Measurements from ENCODE around the gene CNKSR1.

The CNKSR1 gene, protein sequence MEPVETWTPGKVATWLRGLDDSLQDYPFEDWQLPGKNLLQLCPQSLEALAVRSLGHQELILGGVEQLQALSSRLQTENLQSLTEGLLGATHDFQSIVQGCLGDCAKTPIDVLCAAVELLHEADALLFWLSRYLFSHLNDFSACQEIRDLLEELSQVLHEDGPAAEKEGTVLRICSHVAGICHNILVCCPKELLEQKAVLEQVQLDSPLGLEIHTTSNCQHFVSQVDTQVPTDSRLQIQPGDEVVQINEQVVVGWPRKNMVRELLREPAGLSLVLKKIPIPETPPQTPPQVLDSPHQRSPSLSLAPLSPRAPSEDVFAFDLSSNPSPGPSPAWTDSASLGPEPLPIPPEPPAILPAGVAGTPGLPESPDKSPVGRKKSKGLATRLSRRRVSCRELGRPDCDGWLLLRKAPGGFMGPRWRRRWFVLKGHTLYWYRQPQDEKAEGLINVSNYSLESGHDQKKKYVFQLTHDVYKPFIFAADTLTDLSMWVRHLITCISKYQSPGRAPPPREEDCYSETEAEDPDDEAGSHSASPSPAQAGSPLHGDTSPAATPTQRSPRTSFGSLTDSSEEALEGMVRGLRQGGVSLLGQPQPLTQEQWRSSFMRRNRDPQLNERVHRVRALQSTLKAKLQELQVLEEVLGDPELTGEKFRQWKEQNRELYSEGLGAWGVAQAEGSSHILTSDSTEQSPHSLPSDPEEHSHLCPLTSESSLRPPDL

DNA sequence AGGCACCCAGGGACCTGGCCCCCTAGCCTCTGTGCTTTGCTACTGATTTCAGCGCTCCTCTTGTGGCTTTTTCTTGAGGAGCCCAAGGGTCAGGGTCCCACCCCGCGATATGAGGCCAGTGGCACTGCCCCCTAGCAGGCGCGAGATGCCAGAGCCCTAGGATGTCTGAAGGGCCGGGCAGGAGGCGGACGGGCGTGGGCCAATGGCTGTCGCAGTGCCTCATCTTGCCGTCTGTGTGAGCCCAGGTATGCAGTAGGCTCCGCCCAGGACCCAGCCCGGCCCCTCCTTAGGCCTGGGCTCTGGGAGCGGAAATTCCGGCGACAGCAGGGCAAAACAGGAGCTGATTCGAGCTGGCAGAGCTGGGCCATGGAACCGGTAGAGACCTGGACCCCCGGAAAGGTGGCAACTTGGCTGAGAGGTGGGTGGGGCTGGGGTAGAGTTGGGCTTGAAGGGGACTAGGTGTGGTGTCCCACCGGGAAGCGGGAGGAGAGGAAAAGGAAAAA is at the start of gene CNKSR1:
Gene CNKSR1, plus strand, starts transcription at position 310 of the 503 bp plus-strand sequence. Its CDS starts 57 bp downstream, at position 367.
- TF ChIP-seq, protein P1, sequence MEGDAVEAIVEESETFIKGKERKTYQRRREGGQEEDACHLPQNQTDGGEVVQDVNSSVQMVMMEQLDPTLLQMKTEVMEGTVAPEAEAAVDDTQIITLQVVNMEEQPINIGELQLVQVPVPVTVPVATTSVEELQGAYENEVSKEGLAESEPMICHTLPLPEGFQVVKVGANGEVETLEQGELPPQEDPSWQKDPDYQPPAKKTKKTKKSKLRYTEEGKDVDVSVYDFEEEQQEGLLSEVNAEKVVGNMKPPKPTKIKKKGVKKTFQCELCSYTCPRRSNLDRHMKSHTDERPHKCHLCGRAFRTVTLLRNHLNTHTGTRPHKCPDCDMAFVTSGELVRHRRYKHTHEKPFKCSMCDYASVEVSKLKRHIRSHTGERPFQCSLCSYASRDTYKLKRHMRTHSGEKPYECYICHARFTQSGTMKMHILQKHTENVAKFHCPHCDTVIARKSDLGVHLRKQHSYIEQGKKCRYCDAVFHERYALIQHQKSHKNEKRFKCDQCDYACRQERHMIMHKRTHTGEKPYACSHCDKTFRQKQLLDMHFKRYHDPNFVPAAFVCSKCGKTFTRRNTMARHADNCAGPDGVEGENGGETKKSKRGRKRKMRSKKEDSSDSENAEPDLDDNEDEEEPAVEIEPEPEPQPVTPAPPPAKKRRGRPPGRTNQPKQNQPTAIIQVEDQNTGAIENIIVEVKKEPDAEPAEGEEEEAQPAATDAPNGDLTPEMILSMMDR (IDR thresholded peaks at IDR 0.05; ENCODE audit: extremely low read depth, insufficient read depth, missing control alignments), result no peak
- no peak for DNase-seq (ENCODE audit: low spot score)
- in situ Hi-C loops (cut with MboI; ENCODE audit: low pct_unique_long_range_greater_than_20kb, low sequenced_read_pairs, unreplicated experiment), result no loop called here

DNA sequence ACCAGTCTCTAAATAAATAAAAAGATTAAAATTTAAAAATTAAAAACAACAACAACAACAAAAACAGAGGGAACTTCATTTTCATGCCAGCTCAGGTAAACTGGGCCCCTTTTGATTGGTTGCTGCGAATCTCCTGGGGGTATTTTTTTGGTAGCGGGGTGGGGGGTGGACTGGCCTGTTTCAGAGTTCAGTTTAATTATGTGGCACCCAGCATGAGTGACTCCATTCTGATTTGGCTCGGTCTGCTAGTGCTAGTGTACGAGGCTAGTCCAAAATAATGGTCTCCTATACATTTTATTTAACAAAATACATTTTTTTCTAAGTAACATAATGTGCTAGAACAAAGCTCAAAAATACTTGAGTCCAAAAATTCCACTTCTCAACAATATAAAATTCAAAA is 47.5 kb upstream of the CNKSR1 start:
- TF ChIP-seq, protein P1 (IDR thresholded peaks at IDR 0.05; ENCODE audit: extremely low read depth, insufficient read depth, missing control alignments), result no peak
- in situ Hi-C loops (cut with MboI; ENCODE audit: low pct_unique_long_range_greater_than_20kb, low sequenced_read_pairs, unreplicated experiment), result no loop called here
- no peak for DNase-seq (ENCODE audit: low spot score)

DNA sequence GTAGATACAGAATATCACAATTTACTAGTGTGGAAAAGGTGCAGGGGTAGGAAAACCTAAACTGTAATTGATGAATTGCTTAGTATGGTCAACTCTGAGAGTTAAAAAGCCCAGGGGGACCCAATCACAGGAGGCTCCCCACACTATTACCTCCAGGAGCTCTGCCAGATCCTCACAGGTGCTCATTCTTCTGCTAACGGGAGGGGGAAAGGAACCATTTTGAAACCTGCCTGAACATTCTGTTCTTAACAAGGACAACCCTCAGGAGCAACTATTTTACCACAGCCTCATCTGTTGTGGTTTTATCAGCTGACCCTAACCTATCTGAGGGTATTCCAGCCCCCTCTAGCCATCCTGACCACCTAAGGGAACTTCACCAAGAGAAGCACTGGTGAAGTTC is 46.6 kb upstream of the CNKSR1 start:
- no peak for DNase-seq (ENCODE audit: low spot score)
- in situ Hi-C loops (cut with MboI; ENCODE audit: low pct_unique_long_range_greater_than_20kb, low sequenced_read_pairs, unreplicated experiment), result no loop called here
- TF ChIP-seq, protein P1 (IDR thresholded peaks at IDR 0.05; ENCODE audit: extremely low read depth, insufficient read depth, missing control alignments), result no peak

DNA sequence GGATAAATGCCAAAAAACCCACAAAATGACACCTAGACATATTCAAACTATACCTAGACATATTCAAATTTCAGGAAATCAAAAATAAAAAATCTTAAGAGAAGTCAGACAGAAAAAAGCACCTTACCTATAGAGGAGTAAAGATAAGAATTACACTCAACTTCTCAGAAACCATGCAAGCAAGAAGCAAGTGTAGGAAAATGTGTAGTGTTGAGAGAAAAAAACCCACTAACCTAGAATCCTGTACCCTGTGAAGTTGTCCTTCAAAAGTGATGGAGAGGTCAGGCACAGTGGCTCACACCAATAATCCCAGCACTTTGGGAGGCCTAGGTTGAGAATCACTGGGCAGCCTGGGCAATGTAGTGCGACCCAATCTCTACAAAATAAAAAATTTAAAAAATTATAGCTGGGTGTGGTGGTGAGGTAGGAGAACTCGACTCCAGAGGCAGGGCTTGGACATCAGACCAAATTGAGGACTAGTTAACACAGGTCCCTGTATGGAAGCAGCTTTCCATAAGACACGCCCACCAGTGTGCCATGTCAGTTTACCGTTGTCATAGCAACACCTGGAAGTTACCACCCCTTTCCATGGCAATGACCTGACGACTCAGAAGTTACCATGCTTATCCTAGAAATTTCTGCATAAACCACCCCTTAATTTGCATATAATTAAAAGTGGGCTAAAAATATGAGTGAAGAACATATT is 45.0 kb upstream of the CNKSR1 start:
- DNase-seq (ENCODE audit: low spot score), result no peak
- in situ Hi-C loops (cut with MboI; ENCODE audit: low pct_unique_long_range_greater_than_20kb, low sequenced_read_pairs, unreplicated experiment), result no loop called here

DNA sequence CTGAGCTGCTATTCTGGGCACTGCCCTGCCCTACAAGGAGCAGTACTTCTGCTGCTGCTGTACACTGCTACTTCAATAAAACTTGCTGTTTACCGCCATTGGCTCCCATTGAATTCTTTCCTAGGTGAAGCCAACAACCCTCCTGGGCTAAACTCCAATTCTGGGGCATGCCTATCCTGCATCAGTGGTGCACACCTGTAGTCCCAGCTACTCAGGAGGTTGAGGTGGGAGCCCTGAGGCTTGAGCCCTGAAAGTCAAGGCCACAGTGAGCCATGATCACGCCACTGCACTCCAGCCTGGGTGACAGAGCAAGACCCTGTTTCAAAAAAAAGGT is 44.5 kb upstream of the CNKSR1 start:
- no peak for DNase-seq (ENCODE audit: low spot score)
- TF ChIP-seq, protein P1 (IDR thresholded peaks at IDR 0.05; ENCODE audit: extremely low read depth, insufficient read depth, missing control alignments), result no peak
- in situ Hi-C loops (cut with MboI; ENCODE audit: low pct_unique_long_range_greater_than_20kb, low sequenced_read_pairs, unreplicated experiment), result no loop called here

More for the DNA sequence above, 45.0 kb upstream of the CNKSR1 start:
- TF ChIP-seq, protein P1 (IDR thresholded peaks at IDR 0.05; ENCODE audit: extremely low read depth, insufficient read depth, missing control alignments), result no peak

DNA sequence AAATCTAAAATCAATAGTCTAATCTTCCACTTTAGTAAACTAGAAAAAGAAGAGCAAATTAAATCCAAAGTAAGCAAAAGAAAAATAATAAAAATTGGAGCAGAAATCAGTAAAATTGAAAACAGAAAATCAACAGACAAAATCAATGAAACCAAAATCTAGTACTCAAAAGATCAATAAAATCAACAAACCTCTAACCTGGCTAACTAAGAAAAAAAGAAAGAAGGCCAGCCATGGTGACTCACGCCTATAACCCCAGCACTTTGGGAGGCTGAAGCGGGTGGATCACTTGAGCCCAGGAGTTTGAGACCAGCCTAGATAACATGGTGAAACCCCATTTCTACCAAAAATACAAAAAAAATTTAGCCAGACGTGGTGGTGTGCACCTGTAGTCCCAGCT is 42.8 kb upstream of the CNKSR1 start:
- in situ Hi-C loops (cut with MboI; ENCODE audit: low pct_unique_long_range_greater_than_20kb, low sequenced_read_pairs, unreplicated experiment), result no loop called here
- TF ChIP-seq, protein P1 (IDR thresholded peaks at IDR 0.05; ENCODE audit: extremely low read depth, insufficient read depth, missing control alignments), result no peak
- no peak for DNase-seq (ENCODE audit: low spot score)

Measured in GM13977 (cell line).